ENCODE results near the gene PRKAB2.

GRCh38 chr1:147115496-147115895, 56.8 kb downstream of the PRKAB2 start:
- TF ChIP-seq, protein P1, sequence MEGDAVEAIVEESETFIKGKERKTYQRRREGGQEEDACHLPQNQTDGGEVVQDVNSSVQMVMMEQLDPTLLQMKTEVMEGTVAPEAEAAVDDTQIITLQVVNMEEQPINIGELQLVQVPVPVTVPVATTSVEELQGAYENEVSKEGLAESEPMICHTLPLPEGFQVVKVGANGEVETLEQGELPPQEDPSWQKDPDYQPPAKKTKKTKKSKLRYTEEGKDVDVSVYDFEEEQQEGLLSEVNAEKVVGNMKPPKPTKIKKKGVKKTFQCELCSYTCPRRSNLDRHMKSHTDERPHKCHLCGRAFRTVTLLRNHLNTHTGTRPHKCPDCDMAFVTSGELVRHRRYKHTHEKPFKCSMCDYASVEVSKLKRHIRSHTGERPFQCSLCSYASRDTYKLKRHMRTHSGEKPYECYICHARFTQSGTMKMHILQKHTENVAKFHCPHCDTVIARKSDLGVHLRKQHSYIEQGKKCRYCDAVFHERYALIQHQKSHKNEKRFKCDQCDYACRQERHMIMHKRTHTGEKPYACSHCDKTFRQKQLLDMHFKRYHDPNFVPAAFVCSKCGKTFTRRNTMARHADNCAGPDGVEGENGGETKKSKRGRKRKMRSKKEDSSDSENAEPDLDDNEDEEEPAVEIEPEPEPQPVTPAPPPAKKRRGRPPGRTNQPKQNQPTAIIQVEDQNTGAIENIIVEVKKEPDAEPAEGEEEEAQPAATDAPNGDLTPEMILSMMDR (IDR thresholded peaks at IDR 0.05) = no peak
- TF ChIP-seq EP300 (IDR thresholded peaks at IDR 0.05) = no peak
- no peak for TF ChIP-seq POLR2A (IDR thresholded peaks at IDR 0.05)
- TF ChIP-seq POLR2AphosphoS5 (IDR thresholded peaks at IDR 0.05) = no peak

Measured in suprapubic skin (tissue), 4 donors.